Testis (tissue), 3 donors: ENCODE measurements around the gene ABCG5. TPM values are rescaled to one million over a fixed set of nuclear protein-coding genes. Genes with fewer than 3 reads are reported as not detected.

Experiments
- DNase-seq: peaks from one replicate; pipeline ENCODE4 v3.0.0-alpha.2; 2019
- H3K27ac ChIP-seq, 2 donors: fragments of 200-600 bp; sonication (generic); one replicate each; pipeline ENCODE4 v1.5.1; 2019
- H3K27me3 ChIP-seq: fragments of 200-600 bp; sonication (generic); one replicate; pipeline ENCODE4 v1.5.1; 2019
- H3K36me3 ChIP-seq: fragments of 200-600 bp; sonication (generic); one replicate; pipeline ENCODE4 v1.5.1; 2017; ENCODE audit warnings: low read depth; ENCODE audit errors: missing control alignments
- H3K4me1 ChIP-seq: fragments of 200-600 bp; sonication (generic); one replicate; pipeline ENCODE4 v1.5.1; 2019
- H3K4me3 ChIP-seq, 2 donors: fragments of 200-600 bp; sonication (generic); one replicate each; pipeline ENCODE4 v1.5.1; 2017 to 2019
- H3K9me3 ChIP-seq: fragments of 200-600 bp; sonication (generic); one replicate; pipeline ENCODE4 v1.5.1; 2017
- POLR2A ChIP-seq: fragments of 450-650 bp; IDR thresholded peaks from one replicate; pipeline ENCODE4 v1.6.1; 2017; ENCODE audit warnings: antibody characterized with exemption, mild to moderate bottlenecking, moderate library complexity
- WGBS, 2 donors: methylation state at CpG; one replicate each; pipeline ENCODE4 v1.1.5; 2018; 5-methylcytosine and 5-hydroxymethylcytosine counted together
- intact Hi-C: fragments of 100-400 bp; cut with DNase I; formaldehyde crosslinking; loops from one replicate; pipeline ENCODE4 v1.15.1; 2023; ENCODE audit warnings: low total_unique reads
- polyA plus RNA-seq: library from polyadenylated mRNA; stranded (reverse); fragments of 350-450 nt; fragmentation: Illumina TruSeq; extraction: RNeasy Lipid Tissue Mini Kit (QIAGEN cat#74804); gene quantifications from one replicate; pipeline ENCODE4 v1.2.3, GENCODE V29; 2014; ENCODE audit warnings: low read depth, low replicate concordance; ENCODE audit not compliant: insufficient read depth
- total RNA-seq, 2 donors: library from RNA; depleted of rRNA; stranded (reverse); fragments of >200 nt; gene quantifications; one replicate each; pipeline ENCODE4 v1.2.3, GENCODE V29; 2016
- TF ChIP-seq, protein P1 (sequence below), 3 experiments: fragments of 450-650 bp in 2 of 3; fragments of 200-600 bp in 1 of 3; sonication (generic) in 1 of 3; IDR thresholded peaks; one replicate each; pipeline ENCODE4 v1.5.1; 2016 to 2019; ENCODE audit warnings: antibody characterized with exemption in 3 of 3, mild to moderate bottlenecking in 2 of 3, moderate library complexity in 1 of 3

The ABCG5 gene
- total and polyA plus RNA-seq, 3 donors from 2014 or later = 0.16 TPM; not detected in 2

DNA sequence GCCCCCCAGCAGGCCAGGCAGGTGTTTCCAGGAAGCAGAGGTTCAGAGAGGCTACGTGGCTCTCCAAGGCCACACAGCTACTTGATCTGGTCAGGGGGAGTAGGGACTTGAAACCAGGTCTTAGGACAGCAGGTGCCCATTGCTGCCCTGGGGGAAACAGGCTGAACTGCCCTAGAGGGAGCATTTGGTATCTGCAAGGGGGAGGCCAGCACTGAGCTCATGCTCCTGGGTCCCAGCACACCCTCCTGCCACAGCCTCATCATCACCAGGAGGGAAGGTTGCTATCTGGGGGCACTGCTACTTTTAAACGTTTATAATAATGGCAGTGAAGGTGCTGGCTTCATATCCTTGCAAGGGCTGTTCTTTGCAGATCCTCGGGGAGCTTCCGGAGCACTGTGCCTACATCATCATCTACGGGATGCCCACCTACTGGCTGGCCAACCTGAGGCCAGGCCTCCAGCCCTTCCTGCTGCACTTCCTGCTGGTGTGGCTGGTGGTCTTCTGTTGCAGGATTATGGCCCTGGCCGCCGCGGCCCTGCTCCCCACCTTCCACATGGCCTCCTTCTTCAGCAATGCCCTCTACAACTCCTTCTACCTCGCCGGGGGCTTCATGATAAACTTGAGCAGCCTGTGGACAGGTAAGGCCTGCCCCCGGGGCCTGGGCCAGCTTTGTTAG lies 36.3 kb upstream of the ABCG5 start:
- DNase-seq = no peak
- TF ChIP-seq, protein P1, sequence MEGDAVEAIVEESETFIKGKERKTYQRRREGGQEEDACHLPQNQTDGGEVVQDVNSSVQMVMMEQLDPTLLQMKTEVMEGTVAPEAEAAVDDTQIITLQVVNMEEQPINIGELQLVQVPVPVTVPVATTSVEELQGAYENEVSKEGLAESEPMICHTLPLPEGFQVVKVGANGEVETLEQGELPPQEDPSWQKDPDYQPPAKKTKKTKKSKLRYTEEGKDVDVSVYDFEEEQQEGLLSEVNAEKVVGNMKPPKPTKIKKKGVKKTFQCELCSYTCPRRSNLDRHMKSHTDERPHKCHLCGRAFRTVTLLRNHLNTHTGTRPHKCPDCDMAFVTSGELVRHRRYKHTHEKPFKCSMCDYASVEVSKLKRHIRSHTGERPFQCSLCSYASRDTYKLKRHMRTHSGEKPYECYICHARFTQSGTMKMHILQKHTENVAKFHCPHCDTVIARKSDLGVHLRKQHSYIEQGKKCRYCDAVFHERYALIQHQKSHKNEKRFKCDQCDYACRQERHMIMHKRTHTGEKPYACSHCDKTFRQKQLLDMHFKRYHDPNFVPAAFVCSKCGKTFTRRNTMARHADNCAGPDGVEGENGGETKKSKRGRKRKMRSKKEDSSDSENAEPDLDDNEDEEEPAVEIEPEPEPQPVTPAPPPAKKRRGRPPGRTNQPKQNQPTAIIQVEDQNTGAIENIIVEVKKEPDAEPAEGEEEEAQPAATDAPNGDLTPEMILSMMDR (IDR thresholded peaks at IDR 0.05) = no peak
- no peak for TF ChIP-seq POLR2A
- WGBS, 2 donors = 86 to 87% methylated on average over 7 to 11 of the region's 11 CpGs
- Histone ChIP-seq H3K27me3 (no peaks in the 10 kb centered on the region), H3K9me3 (no peaks in the 10 kb centered on the region), H3K4me1 (no peaks in the 10 kb centered on the region), H3K36me3 (no peaks in the 10 kb centered on the region), H3K4me3 (no peak overlapping the region), H3K27ac (no peak overlapping the region)
- intact Hi-C loops = no loop called here

DNA sequence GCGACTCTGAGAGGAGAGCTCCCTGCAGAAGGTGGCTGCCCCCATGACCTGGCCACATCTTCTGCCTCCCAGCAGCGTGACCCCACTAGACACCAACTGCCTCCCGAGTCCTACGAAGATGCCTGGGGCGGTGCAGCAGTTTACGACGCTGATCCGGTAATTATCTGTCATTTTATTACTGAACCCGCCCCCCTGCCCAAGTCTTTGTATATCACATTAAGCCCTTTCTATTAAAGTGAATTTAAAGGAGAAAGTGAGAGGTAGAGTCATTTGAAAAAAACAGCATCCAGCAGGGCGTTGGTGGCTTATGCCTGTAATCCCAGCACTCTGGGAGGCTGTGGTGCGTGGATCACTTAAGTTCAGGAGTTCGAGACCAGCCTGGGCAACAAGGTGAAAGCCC lies 33.5 kb upstream of the ABCG5 start:
- H3K4me3 ChIP-seq = no peak overlapping the region
- no peak for DNase-seq
- intact Hi-C loops = no loop called here
- no peaks in the 10 kb centered on the region for H3K4me1 ChIP-seq
- no peaks in the 10 kb centered on the region for H3K9me3 ChIP-seq
- H3K36me3 ChIP-seq = no peaks in the 10 kb centered on the region
- no peak overlapping the region for H3K27ac ChIP-seq
- no peaks in the 10 kb centered on the region for H3K27me3 ChIP-seq
- 87 to 88% methylated on average over 12 of the region's 12 CpGs for WGBS, 2 donors
- no peak for TF ChIP-seq POLR2A
- TF ChIP-seq, protein P1 (IDR thresholded peaks at IDR 0.05) = no peak

DNA sequence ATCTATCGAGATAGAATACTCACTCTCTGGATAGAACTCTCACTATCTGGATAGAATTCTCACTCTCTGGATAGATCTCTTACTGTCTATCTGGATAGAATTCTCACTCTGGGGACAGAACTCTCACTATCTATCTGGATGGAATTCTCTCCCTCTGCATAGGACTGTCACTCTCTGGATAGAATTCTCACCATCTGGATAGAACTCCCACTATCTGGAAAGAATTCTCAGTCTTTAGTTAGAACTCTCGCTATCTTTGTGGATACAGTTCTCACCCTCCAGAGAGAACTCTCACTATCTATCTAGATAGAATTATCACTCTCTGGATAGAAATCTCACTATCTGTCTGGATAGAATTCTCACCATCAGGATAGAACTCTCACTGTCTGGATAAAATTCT lies 16.7 kb upstream of the ABCG5 start:
- 70 to 76% methylated on average over 2 of the region's 2 CpGs for WGBS, 2 donors
- Histone ChIP-seq H3K9me3 (no peaks in the 10 kb centered on the region), H3K27ac (no peak overlapping the region), H3K4me1 (no peaks in the 10 kb centered on the region), H3K36me3 (no peaks in the 10 kb centered on the region), H3K4me3 (no peak overlapping the region), H3K27me3 (no peaks in the 10 kb centered on the region)
- intact Hi-C loops = no loop called here
- TF ChIP-seq, protein P1 (IDR thresholded peaks at IDR 0.05) = no peak
- TF ChIP-seq POLR2A = no peak
- DNase-seq = no peak

DNA sequence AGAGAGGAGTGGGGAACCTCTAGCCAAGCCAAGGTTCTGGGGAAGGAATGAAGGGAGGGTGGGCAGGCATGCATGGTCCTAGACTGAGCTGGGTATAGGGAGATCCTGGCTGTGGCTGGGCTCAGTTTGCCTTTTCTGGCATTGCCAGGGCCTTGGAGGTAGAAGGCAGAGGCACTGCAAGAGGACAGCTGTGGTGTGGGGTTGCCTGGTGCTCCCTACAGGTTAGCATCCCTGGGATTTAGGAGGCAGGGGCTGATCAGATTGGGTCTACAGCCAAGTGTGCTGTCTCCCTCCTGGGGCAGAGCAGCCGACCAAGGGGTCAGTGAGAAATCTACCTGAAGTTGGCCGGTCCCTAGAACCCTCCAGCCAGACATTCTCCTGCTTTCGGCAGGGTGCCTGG lies 16.0 kb upstream of the ABCG5 start:
- H3K9me3 ChIP-seq = no peaks in the 10 kb centered on the region
- intact Hi-C loops = no loop called here
- H3K4me1 ChIP-seq = no peaks in the 10 kb centered on the region
- H3K36me3 ChIP-seq = no peaks in the 10 kb centered on the region
- no peak overlapping the region for H3K27ac ChIP-seq
- no peak for DNase-seq
- no peaks in the 10 kb centered on the region for H3K27me3 ChIP-seq
- 67 to 91% methylated on average over 3 of the region's 3 CpGs for whole genome bisulfite sequencing, 2 donors
- no peak overlapping the region for H3K4me3 ChIP-seq
- no peak for TF ChIP-seq POLR2A
- TF ChIP-seq, protein P1 (IDR thresholded peaks at IDR 0.05) = no peak
